Glutamatergic neuron (in vitro differentiated cells): ENCODE data around the gene MTFR1L. TPM values are rescaled to one million over a fixed set of nuclear protein-coding genes. Genes with fewer than 3 reads are reported as not detected.

Experiments
- DNase-seq: peaks from one replicate; pipeline ENCODE4 v3.0.0; 2022
- H3K27ac Mint-ChIP-seq: one replicate; pipeline ENCODE4 v1.8.0; 2020; ENCODE audit warnings: mild to moderate bottlenecking, mixed read lengths, inconsistent platforms; ENCODE audit not compliant: unreplicated experiment
- H3K27me3 Mint-ChIP-seq: one replicate; pipeline ENCODE4 v1.8.0; 2020; ENCODE audit warnings: mild to moderate bottlenecking, moderate library complexity, mixed read lengths, inconsistent platforms; ENCODE audit not compliant: unreplicated experiment
- H3K36me3 Mint-ChIP-seq: one replicate; pipeline ENCODE4 v1.8.0; 2020; ENCODE audit warnings: mild to moderate bottlenecking, mixed read lengths, inconsistent platforms; ENCODE audit not compliant: unreplicated experiment
- H3K4me1 Mint-ChIP-seq: one replicate; pipeline ENCODE4 v1.8.0; 2020; ENCODE audit warnings: mild to moderate bottlenecking, low read depth, mixed read lengths, inconsistent platforms; ENCODE audit not compliant: unreplicated experiment
- H3K4me3 Mint-ChIP-seq: one replicate; pipeline ENCODE4 v1.8.0; 2020; ENCODE audit warnings: mild to moderate bottlenecking, mixed read lengths, inconsistent platforms; ENCODE audit not compliant: unreplicated experiment
- H3K9me3 Mint-ChIP-seq: one replicate; pipeline ENCODE4 v1.8.0; 2020; ENCODE audit warnings: mild to moderate bottlenecking, moderate library complexity, mixed read lengths, inconsistent platforms; ENCODE audit not compliant: unreplicated experiment
- CTCF ChIP-seq: fragments of 200-600 bp; sonication (generic); IDR thresholded peaks from one replicate; pipeline ENCODE4 v1.5.0; 2021; ENCODE audit not compliant: partially characterized antibody, unreplicated experiment
- total RNA-seq: library from RNA; stranded (reverse); fragmentation: NEBNext Ultra II Directional; extraction: Animal tissue kit (Norgen Biotek cat#: 25700); gene quantifications from one replicate; pipeline ENCODE4 v1.2.1, GENCODE V29; 2021; ENCODE audit not compliant: unreplicated experiment

MTFR1L gene
- total RNA-seq, 1 donor from 2014 or later, result 70.4 TPM

GRCh38 chr1:25866288-25866687 lies 46.5 kb downstream of the MTFR1L start:
- no peak for DNase-seq
- Mint-ChIP-seq H3K4me3 (no peak overlapping the region), H3K27me3 (peaks cover 3% of the 10 kb centered on the region), H3K36me3 (peaks cover 5% of the 10 kb centered on the region), H3K4me1 (peaks cover 10% of the 10 kb centered on the region), H3K9me3 (peaks cover 1% of the 10 kb centered on the region), H3K27ac (no peak overlapping the region)
- no peak for TF ChIP-seq CTCF

- no peak for DNase-seq
- Mint-ChIP-seq H3K27me3 (peaks cover 2% of the 10 kb centered on the region), H3K36me3 (peaks cover 5% of the 10 kb centered on the region), H3K4me1 (peaks cover 10% of the 10 kb centered on the region), H3K4me3 (no peak overlapping the region), H3K9me3 (peaks cover 1% of the 10 kb centered on the region), H3K27ac (no peak overlapping the region)
- no peak for TF ChIP-seq CTCF
Observed at GRCh38 chr1:25867210-25867991, 47.6 kb downstream of the MTFR1L start.

DNA sequence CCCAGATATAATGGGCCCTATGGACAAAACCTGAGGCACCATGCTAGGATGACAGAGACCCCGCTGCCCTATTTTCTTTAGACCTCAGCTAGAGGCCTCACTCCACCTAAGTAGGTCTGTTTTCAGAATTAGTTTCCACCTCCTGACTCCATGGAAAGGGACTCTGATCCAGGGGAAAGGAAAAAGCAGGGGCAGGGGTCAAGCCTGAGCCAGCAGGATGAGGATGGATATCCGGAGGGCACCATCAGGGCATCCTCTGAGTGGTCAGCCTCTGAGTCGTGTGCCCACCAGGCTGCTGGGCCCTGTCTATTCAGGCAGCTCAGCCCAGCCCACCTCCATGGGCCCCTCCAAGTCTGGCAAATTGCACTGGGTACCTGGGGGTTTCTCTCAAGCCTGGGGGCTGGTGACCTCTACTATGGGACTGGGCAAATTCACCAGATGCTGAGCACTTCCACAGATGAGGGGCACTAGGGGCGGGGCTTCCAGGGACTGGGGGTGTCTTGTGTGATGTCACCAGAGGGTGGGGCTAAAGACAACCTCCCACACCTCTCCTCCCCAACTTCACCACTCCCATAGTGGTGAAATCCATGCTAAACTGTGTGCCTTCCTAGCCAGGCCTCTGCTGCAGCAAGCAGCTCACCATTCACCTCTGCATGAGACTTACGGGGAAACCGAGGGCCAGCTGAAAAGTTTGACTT lies 50.3 kb downstream of the MTFR1L start:
- Mint-ChIP-seq H3K36me3 (no peaks in the 10 kb centered on the region), H3K4me3 (no peak overlapping the region), H3K9me3 (no peaks in the 10 kb centered on the region), H3K4me1 (peaks cover 10% of the 10 kb centered on the region), H3K27ac (no peak overlapping the region), H3K27me3 (no peaks in the 10 kb centered on the region)
- no peak for DNase-seq
- TF ChIP-seq CTCF, result no peak

- Mint-ChIP-seq H3K27ac (no peak overlapping the region), H3K4me1 (peaks cover 10% of the 10 kb centered on the region), H3K27me3 (no peaks in the 10 kb centered on the region), H3K4me3 (no peak overlapping the region), H3K36me3 (no peaks in the 10 kb centered on the region), H3K9me3 (no peaks in the 10 kb centered on the region)
- TF ChIP-seq CTCF, result no peak
- no peak for DNase-seq
Observed at GRCh38 chr1:25870614-25871013, 50.9 kb downstream of the MTFR1L start.
